ENCODE results near the gene MRPL14. TPM values are rescaled to one million over a fixed set of nuclear protein-coding genes. Genes with fewer than 3 reads are reported as not detected.

MRPL14 gene
- total and polyA plus RNA-seq, 2 experiments from 2014 or later: 62.6 to 191 TPM

- Mint-ChIP-seq H3K4me3 (no peak overlapping the region), H3K9me3 (no peaks in the 10 kb centered on the region), H3K36me3 (ENCODE audit: low read depth) (peaks cover 50% of the 10 kb centered on the region), H3K27ac (no peak overlapping the region), H3K27me3 (ENCODE audit: insufficient read depth, low read depth, poor library complexity) (peaks cover 3% of the 10 kb centered on the region), H3K4me1 (no peaks in the 10 kb centered on the region; the same call in 2 of the 3 replicates)
- Histone ChIP-seq H3K9me2 (ENCODE audit: insufficient read depth) (no peaks in the 10 kb centered on the region), H3K27ac (ENCODE audit: low read depth) (no peak overlapping the region), H3K36me3 (ENCODE audit: insufficient read depth) (no peaks in the 10 kb centered on the region), H3K4me3 (no peak overlapping the region), H3K79me2 (replicated peaks; ENCODE audit: insufficient read depth) (no peaks in the 10 kb centered on the region), H3K4me2 (no peak overlapping the region), H3K4me1 (ENCODE audit: insufficient read depth) (no peaks in the 10 kb centered on the region), H3F3A (replicated peaks; ENCODE audit: low read depth) (no peaks in the 10 kb centered on the region), H3K27me3 (ENCODE audit: insufficient read depth) (no peaks in the 10 kb centered on the region), H2AFZ (no peak overlapping the region), H4K20me1 (replicated peaks; ENCODE audit: insufficient read depth) (no peaks in the 10 kb centered on the region; the same call in 1 of the 2 replicates)
- TF ChIP-seq POLR2AphosphoS5 (IDR thresholded peaks at IDR 0.05; ENCODE audit: low read depth) (no peak), ZNF114 (CRISPR knock-in tag; IDR thresholded peaks at IDR 0.05) (no peak), NANOG (IDR thresholded peaks at IDR 0.05; ENCODE audit: borderline replicate concordance) (no peak), JUNB (IDR thresholded peaks at IDR 0.05; ENCODE audit: unreplicated experiment) (no peak), EZH2phosphoT487 (IDR thresholded peaks at IDR 0.05; ENCODE audit: unreplicated experiment) (no peak), REST (IDR thresholded peaks at IDR 0.05; ENCODE audit: unreplicated experiment) (no peak), CREB1 (CRISPR knock-in tag; IDR thresholded peaks at IDR 0.05; ENCODE audit: low read depth) (no peak), STAT1 (IDR thresholded peaks at IDR 0.05; ENCODE audit: unreplicated experiment) (no peak), EZH2 (IDR thresholded peaks at IDR 0.05; ENCODE audit: low read depth, unreplicated experiment) (no peak), ETS1 (IDR thresholded peaks at IDR 0.05) (no peak), ZNF462 (CRISPR knock-in tag; IDR thresholded peaks at IDR 0.05) (no peak), CTCF (conservative IDR thresholded peaks at IDR 0.05; ENCODE audit: low read depth in 2 of 2) (no peak), ZNF331 (CRISPR knock-in tag; IDR thresholded peaks at IDR 0.05; ENCODE audit: low read depth) (no peak)
- ATAC-seq: no peak
- DNase-seq (ENCODE audit: low spot score): no peak
Observed at GRCh38 chr6:44145839-44146238, 18.6 kb upstream of the MRPL14 start.

Measured in GM23338 (cell line).